NCI-H128 (cell line): ENCODE data around the gene MGMT.

Experiments
- DNase-seq: peaks from one replicate; lab custom pipeline; 2025; ENCODE audit not compliant: unreplicated experiment; lab: John Stamatoyannopoulos, UW

MGMT gene

GRCh38 chr10:129704786-129705525 is 237.9 kb downstream of the MGMT start:
- no peak for DNase-seq

- no peak for DNase-seq
Measured at GRCh38 chr10:129705676-129706075, 238.6 kb downstream of the MGMT start.

DNA sequence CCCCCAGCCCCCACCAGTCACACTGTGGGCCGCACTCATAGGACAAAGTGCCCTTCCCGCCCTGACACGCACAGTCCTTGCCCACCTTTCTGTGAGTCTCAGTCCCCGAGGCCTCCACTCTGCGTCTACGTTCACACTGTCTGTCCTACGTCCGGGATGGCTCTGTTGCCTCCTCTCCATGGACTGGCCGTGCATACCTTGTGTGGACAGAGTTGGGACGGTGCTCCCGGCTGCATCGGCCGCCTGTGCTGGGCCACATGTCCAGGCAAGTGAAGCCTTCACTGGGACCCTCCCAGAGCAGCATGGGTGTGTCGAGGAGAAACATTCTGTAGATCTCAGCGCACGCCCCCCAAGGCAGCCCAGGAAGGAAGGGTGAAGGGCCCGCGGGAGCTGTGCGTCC is 239.0 kb downstream of the MGMT start:
- DNase-seq, result no peak

DNA sequence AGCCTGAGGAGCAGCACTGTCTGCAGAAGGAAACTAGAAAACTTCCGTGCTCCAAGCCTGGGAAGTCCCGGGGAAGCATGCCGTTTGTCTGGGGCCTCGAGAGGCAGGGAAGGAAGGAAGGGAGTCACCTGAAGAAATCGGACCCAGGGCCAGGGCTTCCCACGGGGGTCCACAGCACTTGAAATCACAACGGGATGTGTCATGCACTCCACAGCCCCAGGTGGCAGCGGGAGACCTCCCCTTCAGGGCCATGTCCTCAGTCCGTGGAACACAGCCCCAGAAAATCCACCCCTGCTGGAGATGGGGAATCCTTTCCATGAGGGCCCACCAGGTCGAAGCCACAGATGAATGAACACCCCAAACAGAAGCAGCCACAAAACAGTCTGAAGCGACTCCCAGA is 239.5 kb downstream of the MGMT start:
- DNase-seq, result no peak

GRCh38 chr10:129707406-129708388 is 240.7 kb downstream of the MGMT start:
- no peak for DNase-seq

- DNase-seq, result no peak
Measured at GRCh38 chr10:129709101-129709500, 242.1 kb downstream of the MGMT start.

DNA sequence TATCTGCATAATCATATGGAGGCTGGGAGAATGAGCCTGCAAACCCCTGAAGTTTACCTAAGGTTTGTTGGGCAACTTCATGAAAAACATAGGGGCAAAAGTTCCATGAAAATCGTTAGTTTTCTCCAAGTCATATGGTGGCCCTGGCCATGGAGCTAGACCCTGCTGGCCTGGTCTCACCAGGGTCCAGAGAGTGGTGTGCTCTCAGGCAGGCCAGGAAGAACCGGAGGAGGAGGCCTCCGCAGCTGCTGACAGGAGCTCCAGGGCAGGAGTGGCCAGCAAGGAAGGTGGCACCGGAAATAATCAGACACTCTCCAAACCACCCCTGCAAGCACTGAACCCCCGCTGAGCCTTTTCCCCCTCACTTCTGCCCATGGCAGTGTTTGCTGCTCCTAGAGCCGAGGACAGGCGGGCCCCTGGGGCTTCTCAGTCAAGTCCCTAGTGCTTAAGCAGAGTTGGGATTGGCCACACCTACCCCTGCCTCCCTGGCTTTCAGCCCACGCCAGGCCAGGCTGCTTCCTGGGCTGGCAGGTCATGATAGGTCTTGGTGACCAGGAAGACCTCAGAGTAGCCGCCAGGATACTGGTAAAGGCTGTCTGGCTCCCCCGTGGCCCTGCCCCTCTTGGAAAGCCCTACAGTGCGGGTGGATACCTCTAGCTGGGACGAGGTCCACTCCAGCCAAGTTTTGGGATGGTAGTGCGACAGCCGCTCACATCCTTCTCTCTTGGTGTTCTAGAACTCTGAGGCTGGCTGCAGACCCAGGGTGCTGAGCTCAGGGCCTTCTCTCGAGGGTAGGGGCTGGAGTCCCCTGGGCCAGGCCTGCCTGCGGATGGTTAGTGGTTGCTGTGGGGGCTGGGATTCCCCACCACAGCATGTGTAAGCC is 242.8 kb downstream of the MGMT start:
- no peak for DNase-seq

GRCh38 chr10:129710510-129710847 is 243.4 kb downstream of the MGMT start:
- DNase-seq, result no peak

DNA sequence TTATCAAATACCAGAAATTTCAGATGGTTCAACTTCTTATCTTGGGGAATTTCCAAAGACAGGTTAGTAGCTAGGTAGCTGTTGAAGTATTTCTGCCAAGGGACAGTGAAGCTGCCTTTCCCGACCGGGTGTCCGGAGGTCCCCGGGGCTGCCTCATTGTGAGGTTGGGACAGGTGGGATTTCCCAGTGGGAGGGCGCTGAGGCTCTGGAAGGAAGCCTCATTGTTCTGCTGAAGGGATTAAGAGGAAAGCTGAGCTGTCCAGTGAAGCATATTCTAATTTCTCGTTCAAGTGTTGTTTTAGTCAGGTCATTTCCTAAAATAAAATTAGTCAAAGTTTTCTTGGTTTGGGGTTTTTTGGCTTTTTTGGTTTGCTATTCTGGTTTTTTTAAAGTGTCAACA is 244.2 kb downstream of the MGMT start:
- no peak for DNase-seq

- no peak for DNase-seq
Measured at GRCh38 chr10:129712000-129712399, 245.0 kb downstream of the MGMT start.

GRCh38 chr10:129713659-129714265 is 246.7 kb downstream of the MGMT start:
- DNase-seq, result no peak

GRCh38 chr10:129715805-129716204 is 248.8 kb downstream of the MGMT start:
- no peak for DNase-seq

- no peak for DNase-seq
Measured at GRCh38 chr10:129716211-129716681, 249.2 kb downstream of the MGMT start.

DNA sequence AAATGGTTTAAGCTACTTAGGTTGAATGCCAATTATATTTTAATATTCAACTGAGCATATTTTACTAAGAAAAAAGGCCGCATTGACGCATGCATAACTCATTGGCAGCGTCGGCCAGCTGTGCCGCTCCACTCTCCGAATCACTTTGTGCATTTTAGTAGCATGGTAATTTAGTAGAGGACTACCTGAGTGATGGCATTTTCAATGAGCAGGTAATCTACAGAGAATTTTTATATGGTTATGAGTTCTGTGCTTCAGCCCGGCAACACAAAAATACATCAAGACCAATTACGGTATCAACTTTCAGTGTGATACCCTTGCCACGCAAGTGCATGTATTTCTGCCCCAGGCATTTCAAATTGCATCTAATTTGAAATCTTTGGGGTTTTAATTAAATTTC is 249.8 kb downstream of the MGMT start:
- no peak for DNase-seq

DNA sequence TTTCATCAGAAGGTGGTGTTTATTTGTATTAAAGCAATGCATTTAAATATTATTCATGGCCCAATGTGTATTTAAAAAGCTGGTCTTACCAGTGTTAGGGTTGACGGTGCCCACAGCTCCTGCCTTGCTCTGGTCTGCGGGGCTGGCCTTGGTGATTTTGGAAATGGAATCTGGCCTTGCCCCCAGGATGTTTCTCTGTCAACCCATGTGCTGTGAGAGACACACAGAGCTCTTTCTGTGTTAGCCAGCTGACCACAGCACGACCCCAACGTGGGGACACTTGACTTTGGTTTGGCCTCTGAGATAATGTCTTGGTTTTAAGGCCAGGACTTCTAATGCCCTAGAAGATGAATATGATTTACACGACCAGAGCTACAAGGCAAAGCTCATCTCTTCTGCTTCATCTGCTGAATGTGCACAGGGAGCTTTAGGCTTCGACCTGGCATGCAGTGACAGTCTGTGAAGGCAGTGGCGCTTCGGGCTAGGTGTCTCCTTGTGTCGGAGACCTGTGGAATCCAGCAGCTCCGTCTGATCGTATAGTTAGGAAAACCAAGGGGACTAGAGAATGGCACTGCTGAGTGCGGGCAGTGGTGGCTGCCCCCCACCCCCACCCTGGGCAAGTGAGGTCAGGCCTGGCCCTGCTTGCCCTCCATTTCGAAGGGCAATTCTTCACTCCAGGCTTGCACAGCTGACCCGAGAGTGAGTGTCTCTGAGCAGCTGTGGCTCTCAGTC is 250.9 kb downstream of the MGMT start:
- no peak for DNase-seq

DNA sequence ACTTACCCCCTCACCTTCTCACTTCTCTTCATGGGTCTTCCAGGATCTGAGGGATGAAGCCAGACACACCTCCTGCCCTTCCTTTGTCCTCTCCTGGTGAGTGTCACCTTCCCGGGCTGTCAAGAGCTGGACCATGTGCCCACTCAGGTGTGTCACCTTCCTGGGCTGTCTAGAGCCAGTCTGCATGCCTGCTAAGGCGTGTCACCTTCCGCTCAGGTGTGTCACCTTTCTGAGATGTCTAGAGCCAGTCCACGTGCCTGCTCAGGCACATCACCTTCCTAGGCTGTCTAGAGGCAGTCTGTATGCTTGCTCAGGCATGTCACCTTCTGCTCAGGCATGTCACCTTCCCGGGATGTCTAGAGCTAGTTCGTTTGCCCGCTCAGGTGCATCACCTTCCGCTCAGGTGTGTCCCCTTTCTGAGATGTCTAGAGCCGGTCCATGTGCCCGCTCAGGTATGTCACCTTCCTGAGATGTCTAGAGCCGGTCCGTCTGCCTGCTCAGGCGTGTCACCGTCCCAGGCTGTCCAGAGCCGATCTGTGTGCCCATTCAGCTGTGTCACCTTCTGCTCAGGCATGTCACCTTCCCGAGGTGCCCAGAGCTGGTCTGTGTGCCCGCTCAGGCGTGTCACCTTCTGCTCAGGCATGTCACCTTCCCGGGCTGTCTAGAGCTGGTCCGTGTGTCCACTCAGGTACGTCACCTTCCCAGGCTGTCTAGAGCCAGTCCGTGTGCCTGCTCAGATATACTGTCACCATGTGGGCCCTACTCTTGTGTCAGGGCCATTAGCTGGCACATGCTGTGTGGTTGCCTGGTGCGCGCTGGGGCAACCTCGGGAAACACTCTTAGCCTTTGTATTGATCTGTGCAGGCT is 251.7 kb downstream of the MGMT start:
- no peak for DNase-seq

DNA sequence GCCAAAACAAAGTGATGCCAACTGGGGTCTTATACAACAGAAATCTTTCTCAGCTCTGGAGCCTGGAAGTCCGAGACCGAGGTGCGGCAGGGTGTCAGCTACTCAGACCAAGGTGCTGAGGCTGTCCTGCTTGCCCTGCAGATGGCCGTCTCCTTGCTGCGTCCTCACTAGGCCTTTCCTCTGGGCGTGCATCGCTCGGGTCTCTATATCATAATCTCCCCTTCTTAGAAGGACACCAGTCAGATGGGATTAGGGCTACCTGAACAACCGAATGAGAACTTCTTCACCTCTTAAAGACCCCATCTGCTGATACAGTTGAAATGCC is 252.3 kb downstream of the MGMT start:
- DNase-seq, result no peak

DNA sequence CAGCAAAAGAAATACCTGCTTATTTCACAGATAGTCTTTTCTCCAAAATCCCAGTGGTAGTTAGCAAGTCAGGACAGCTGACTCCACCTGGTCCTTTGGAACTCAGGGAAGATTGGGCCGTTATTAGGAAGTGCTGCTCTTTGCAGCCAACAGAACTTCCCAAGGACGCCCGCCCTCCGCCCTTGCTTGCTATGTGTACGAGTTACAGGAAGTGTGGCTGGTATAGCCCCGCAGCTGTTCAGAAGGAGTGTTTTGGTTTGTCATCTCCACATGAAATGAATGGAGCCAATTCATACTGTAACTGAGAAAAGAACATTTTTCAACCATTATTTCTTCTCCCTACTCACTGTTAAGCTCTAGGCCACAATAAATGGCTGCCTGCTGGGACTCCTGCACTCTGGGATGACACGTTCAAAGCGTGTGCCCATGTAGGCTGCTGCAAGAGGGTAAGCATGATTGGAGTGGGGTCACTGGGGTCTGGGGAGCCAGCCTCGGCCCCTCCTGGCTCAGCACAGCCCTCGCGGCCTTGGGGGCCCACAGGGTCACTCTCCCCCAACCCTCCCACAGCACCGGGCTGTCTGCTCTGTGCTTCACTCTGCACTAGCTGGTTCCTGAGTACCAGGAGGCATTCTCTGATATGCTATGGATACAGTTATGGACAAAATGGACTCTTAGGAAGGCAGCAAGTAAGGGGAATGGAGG is 253.0 kb downstream of the MGMT start:
- no peak for DNase-seq

DNA sequence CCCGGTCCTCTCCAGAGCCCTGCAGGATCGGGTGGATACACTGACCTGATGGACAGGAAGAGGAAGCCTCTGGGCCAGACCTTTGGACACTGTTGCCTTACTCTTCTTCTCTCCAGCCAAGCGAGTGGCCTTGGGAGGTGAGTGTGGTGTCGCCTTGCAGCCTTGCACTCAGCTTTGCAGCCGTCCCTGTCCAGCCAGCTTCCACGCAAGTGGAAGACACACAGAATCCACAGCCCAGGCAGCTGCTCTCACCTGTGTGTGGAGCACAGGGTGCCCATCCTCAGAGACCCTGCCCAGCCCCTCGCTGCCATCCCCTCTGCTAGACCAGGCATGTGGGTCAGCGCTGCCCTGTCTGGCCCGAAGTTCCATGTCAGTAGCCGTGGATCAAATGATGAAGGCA is 258.0 kb downstream of the MGMT start:
- no peak for DNase-seq
